Measurements from ENCODE around the gene SYPL2.

The SYPL2 gene

GRCh38 chr1:109474697-109475096 is 8.4 kb downstream of the SYPL2 start:
- Mint-ChIP-seq H3K36me3 (ENCODE audit: low read depth) (no peaks in the 10 kb centered on the region), H3K4me1 (no peaks in the 10 kb centered on the region), H3K4me3 (no peak overlapping the region), H3K27ac (no peak overlapping the region), H3K27me3 (ENCODE audit: low read depth, poor library complexity) (peaks cover 69% of the 10 kb centered on the region), H3K9me3 (no peaks in the 10 kb centered on the region)
- DNase-seq: no peak
- no peak for TF ChIP-seq CTCF (IDR thresholded peaks at IDR 0.05)

GRCh38 chr1:109475261-109475660 is 8.9 kb downstream of the SYPL2 start:
- no peak overlapping the region for H3K27ac Mint-ChIP-seq
- no peak for DNase-seq
- no peaks in the 10 kb centered on the region for H3K9me3 Mint-ChIP-seq
- no peak for TF ChIP-seq CTCF (IDR thresholded peaks at IDR 0.05)
- no peaks in the 10 kb centered on the region for H3K4me1 Mint-ChIP-seq
- H3K36me3 Mint-ChIP-seq (ENCODE audit: low read depth): no peaks in the 10 kb centered on the region
- H3K4me3 Mint-ChIP-seq: no peak overlapping the region
- peaks cover 63% of the 10 kb centered on the region for H3K27me3 Mint-ChIP-seq (ENCODE audit: low read depth, poor library complexity)

- no peaks in the 10 kb centered on the region for H3K9me3 Mint-ChIP-seq
- H3K4me1 Mint-ChIP-seq: no peaks in the 10 kb centered on the region
- no peak overlapping the region for H3K4me3 Mint-ChIP-seq
Measured at GRCh38 chr1:109476825-109477224, 10.5 kb downstream of the SYPL2 start.

GRCh38 chr1:109477821-109478220 is 11.5 kb downstream of the SYPL2 start:
- Mint-ChIP-seq H3K36me3 (ENCODE audit: low read depth) (no peaks in the 10 kb centered on the region), H3K27ac (no peak overlapping the region), H3K9me3 (no peaks in the 10 kb centered on the region), H3K4me3 (no peak overlapping the region), H3K4me1 (peaks cover 9% of the 10 kb centered on the region), H3K27me3 (ENCODE audit: low read depth, poor library complexity) (peaks cover 49% of the 10 kb centered on the region)
- no peak for TF ChIP-seq CTCF (IDR thresholded peaks at IDR 0.05)
- DNase-seq: no peak

More at GRCh38 chr1:109476825-109477224, 10.5 kb downstream of the SYPL2 start:
- Mint-ChIP-seq H3K27me3 (ENCODE audit: low read depth, poor library complexity) (peaks cover 53% of the 10 kb centered on the region), H3K36me3 (ENCODE audit: low read depth) (no peaks in the 10 kb centered on the region), H3K27ac (no peak overlapping the region)
- no peak for TF ChIP-seq CTCF (IDR thresholded peaks at IDR 0.05)
- DNase-seq: no peak

- Mint-ChIP-seq H3K4me1 (peaks cover 11% of the 10 kb centered on the region), H3K9me3 (no peaks in the 10 kb centered on the region), H3K27me3 (ENCODE audit: low read depth, poor library complexity) (peaks cover 40% of the 10 kb centered on the region), H3K4me3 (no peak overlapping the region), H3K27ac (no peak overlapping the region), H3K36me3 (ENCODE audit: low read depth) (no peaks in the 10 kb centered on the region)
- TF ChIP-seq CTCF (IDR thresholded peaks at IDR 0.05): no peak
- DNase-seq: peak; percentile 38
Measured at GRCh38 chr1:109478806-109479205, 12.5 kb downstream of the SYPL2 start.

GRCh38 chr1:109479311-109479710 is 13.0 kb downstream of the SYPL2 start:
- Mint-ChIP-seq H3K27ac (no peak overlapping the region), H3K4me3 (no peak overlapping the region), H3K36me3 (ENCODE audit: low read depth) (no peaks in the 10 kb centered on the region), H3K9me3 (no peaks in the 10 kb centered on the region), H3K27me3 (ENCODE audit: low read depth, poor library complexity) (peaks cover 35% of the 10 kb centered on the region), H3K4me1 (peaks cover 14% of the 10 kb centered on the region)
- no peak for DNase-seq
- no peak for TF ChIP-seq CTCF (IDR thresholded peaks at IDR 0.05)
